ENCODE data around the gene CUBN.

The CUBN gene

DNA sequence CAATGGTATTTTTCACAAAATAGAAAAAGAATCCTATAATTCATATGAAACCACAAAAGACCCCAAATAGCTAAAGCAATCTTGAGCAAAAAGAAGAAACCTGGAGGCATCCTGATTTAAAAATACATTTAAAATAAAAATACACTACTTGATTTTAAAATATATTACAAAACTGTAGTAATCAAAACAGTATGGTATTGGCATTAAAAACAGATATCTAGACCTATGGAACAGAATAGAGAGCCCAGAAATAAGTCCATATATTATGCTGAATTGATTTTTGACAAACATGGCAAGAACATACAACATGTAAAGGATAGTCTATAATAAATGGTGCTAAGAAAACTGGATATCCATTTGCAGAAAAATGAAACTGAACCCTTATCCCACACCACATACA, 34.8 kb downstream of the CUBN start:
- Histone ChIP-seq H3K36me3 (ENCODE audit: control insufficient read depth in 4 of 4, insufficient read depth in 4 of 4, low read length in 3 of 4) (no peaks in the 10 kb centered on the region), H3K9me3 (ENCODE audit: control extremely low read depth in 1 of 5, control insufficient read depth in 4 of 5, insufficient read depth in 2 of 5, low read depth in 1 of 5, low read length in 4 of 5) (peaks cover 0 to 9% (median 0%) of the 10 kb centered on the region in 5 experiments), H3K27me3 (replicated peaks in 2 of 5; ENCODE audit: control insufficient read depth in 4 of 5, insufficient read depth in 5 of 5, low read length in 4 of 5) (no peaks in the 10 kb centered on the region), H3K27ac (ENCODE audit: insufficient read depth in 1 of 2, low read depth in 1 of 2, low read length in 2 of 2, poor library complexity in 1 of 2, severe bottlenecking in 2 of 2) (no peak overlapping the region), H3K4me3 (ENCODE audit: control insufficient read depth in 1 of 7, extremely low read depth in 1 of 7, insufficient read depth in 4 of 7, low read depth in 2 of 7, low read length in 6 of 7) (no peak overlapping the region), H3K4me1 (ENCODE audit: control extremely low read depth in 1 of 4, control insufficient read depth in 4 of 4, insufficient read depth in 4 of 4, low read length in 3 of 4) (peaks cover 0 to 3% (median 1%) of the 10 kb centered on the region in 4 experiments)
- CTCF ChIA-PET, result no interaction called here
- POLR2A ChIA-PET, result no interaction called here
- DNase-seq, result no peak

DNA sequence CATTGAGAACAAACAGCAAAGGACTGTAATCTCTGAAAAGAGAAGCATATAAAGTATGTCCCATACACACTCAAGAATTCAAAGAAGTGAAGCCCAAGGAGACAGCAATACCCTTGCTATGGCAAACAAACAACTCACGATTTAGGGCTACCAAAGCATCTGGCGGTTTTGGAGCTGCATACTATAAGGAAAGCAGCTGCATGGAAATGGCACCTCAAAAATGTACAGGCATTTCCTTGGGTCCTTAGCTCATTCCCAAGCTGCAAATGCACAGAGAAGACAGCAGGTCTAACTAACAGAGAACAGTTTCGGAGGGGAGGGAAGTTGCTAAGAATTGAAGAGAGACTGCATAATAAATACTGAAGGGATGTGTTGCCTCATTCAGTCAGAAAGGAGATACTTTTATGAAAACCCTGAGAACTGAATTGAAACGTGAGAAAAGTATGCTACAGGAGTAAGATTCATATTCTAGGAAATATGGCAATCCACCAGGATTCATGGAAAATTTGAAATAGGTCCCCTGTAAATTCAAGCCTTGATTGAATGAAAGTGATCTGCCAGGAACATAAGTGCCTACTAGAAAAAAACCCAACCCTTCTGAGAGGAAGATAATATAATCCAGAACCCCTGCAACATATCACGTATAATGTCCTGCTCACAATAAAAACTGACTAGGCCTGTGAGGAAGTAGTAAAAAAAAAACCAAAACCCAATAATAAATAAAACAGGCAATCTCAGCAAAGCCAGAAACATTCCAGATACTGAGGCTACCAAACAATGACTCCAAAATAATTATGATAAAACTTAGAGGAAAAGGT, 36.4 kb downstream of the CUBN start:
- H3K9me3 ChIP-seq (ENCODE audit: control extremely low read depth in 1 of 5, control insufficient read depth in 4 of 5, insufficient read depth in 2 of 5, low read depth in 1 of 5, low read length in 4 of 5), result peaks cover 0 to 9% (median 0%) of the 10 kb centered on the region in 5 experiments
- H3K27ac ChIP-seq (ENCODE audit: insufficient read depth in 1 of 2, low read depth in 1 of 2, low read length in 2 of 2, poor library complexity in 1 of 2, severe bottlenecking in 2 of 2), result no peak overlapping the region
- H3K36me3 ChIP-seq (ENCODE audit: control insufficient read depth in 4 of 4, insufficient read depth in 4 of 4, low read length in 3 of 4), result no peaks in the 10 kb centered on the region
- ChIA-PET CTCF (no interaction called here), POLR2A (no interaction called here)
- DNase-seq, result no peak
- no peak overlapping the region for H3K4me3 ChIP-seq (ENCODE audit: control insufficient read depth in 1 of 7, extremely low read depth in 1 of 7, insufficient read depth in 4 of 7, low read depth in 2 of 7, low read length in 6 of 7)
- H3K4me1 ChIP-seq (ENCODE audit: control extremely low read depth in 1 of 4, control insufficient read depth in 4 of 4, insufficient read depth in 4 of 4, low read length in 3 of 4), result peaks cover 0 to 3% (median 1%) of the 10 kb centered on the region in 4 experiments
- no peaks in the 10 kb centered on the region for H3K27me3 ChIP-seq (replicated peaks in 2 of 5; ENCODE audit: control insufficient read depth in 4 of 5, insufficient read depth in 5 of 5, low read length in 4 of 5)
- WGBS (ENCODE audit: insufficient coverage), result 86% methylated on average over 4 of the region's 5 CpGs

DNA sequence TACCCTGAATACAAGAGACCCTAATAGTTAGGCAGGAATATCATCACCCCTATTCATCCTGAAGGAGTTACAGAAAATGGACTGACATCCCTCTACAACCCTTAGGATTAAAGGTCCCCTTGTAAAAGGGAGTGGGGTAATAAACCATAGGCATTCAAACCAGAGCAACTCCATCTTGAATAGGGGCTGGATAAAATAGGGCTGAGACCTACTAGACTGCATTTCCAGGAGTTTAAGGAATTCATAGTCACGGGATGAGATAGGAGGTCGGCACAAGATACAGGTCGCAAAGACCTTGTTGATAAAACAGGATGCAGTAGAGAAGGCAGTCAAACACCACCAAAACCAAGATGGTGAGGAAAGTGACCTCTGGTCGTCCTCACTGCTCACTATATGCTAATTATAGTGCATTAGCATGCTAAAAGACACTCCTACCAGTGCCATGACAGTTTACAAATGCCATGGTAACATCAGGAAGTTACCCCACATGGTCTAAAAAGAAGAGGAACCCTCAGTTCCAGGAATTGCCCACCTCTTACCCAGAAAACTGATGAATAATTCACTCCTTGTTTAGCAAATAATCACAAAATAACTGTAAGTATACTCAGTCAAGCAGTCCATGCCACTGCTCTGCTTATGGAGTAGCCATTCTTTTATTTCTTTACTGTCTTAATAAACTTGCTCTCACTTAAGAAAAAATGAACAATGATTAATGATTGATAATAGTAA, 37.2 kb downstream of the CUBN start:
- POLR2A ChIA-PET, result no interaction called here
- Histone ChIP-seq H3K27me3 (replicated peaks in 2 of 5; ENCODE audit: control insufficient read depth in 4 of 5, insufficient read depth in 5 of 5, low read length in 4 of 5) (no peaks in the 10 kb centered on the region), H3K4me3 (ENCODE audit: control insufficient read depth in 1 of 7, extremely low read depth in 1 of 7, insufficient read depth in 4 of 7, low read depth in 2 of 7, low read length in 6 of 7) (no peak overlapping the region), H3K27ac (ENCODE audit: insufficient read depth in 1 of 2, low read depth in 1 of 2, low read length in 2 of 2, poor library complexity in 1 of 2, severe bottlenecking in 2 of 2) (no peak overlapping the region), H3K36me3 (ENCODE audit: control insufficient read depth in 4 of 4, insufficient read depth in 4 of 4, low read length in 3 of 4) (no peaks in the 10 kb centered on the region), H3K9me3 (ENCODE audit: control extremely low read depth in 1 of 5, control insufficient read depth in 4 of 5, insufficient read depth in 2 of 5, low read depth in 1 of 5, low read length in 4 of 5) (peaks cover 0 to 9% (median 0%) of the 10 kb centered on the region in 5 experiments), H3K4me1 (ENCODE audit: control extremely low read depth in 1 of 4, control insufficient read depth in 4 of 4, insufficient read depth in 4 of 4, low read length in 3 of 4) (peaks cover 0 to 3% (median 1%) of the 10 kb centered on the region in 4 experiments)
- CTCF ChIA-PET, result no interaction called here
- 100% methylated on average over 4 of the region's 4 CpGs for WGBS (ENCODE audit: insufficient coverage)
- DNase-seq, result no peak

DNA sequence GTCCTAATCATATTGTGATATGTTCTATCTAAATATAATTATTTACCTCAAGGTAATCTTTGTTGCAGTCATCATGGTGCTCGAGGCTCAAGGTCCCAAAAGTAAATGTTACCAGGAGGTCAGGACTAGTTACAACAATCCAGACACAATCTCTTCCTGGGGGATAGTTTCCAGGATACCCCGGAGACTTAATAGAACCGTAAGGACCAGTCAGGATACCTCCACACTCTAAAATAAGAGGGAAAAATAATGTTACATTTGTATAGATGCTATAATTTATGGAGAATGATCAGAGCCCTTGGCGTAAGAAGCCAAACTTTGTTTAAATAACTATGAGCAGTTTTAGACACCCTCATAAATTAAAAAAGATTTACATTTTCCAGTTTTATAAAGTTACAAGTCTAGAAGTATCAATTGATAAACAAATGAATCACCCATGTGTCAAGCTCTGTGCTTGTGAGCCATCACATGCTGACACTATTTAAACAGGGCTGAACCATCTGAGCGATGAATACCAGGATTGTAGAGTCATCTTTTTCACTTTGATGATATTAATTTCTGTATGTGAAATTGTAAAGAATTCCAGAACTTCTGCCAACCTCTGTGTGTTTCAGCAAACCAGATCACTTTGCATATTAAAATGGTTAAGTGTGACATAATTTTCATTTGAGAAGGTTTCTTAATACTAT, 41.3 kb downstream of the CUBN start:
- no peaks in the 10 kb centered on the region for H3K9me3 ChIP-seq (ENCODE audit: control extremely low read depth in 1 of 5, control insufficient read depth in 4 of 5, insufficient read depth in 2 of 5, low read depth in 1 of 5, low read length in 4 of 5)
- ChIA-PET POLR2A (no interaction called here), CTCF (interaction anchor here (1.0 kb wide), 1 partner anchor 10 kb away, joined by 3 read pairs; no protein-coding TSS in a partner anchor)
- H3K4me1 ChIP-seq (ENCODE audit: control extremely low read depth in 1 of 4, control insufficient read depth in 4 of 4, insufficient read depth in 4 of 4, low read length in 3 of 4), result peaks cover 0 to 3% (median 1%) of the 10 kb centered on the region in 4 experiments
- no peak for DNase-seq
- no peak overlapping the region for H3K27ac ChIP-seq (ENCODE audit: insufficient read depth in 1 of 2, low read depth in 1 of 2, low read length in 2 of 2, poor library complexity in 1 of 2, severe bottlenecking in 2 of 2)
- 100% methylated on average over 1 of the region's 5 CpGs for WGBS (ENCODE audit: insufficient coverage)
- H3K27me3 ChIP-seq (replicated peaks in 2 of 5; ENCODE audit: control insufficient read depth in 4 of 5, insufficient read depth in 5 of 5, low read length in 4 of 5), result no peaks in the 10 kb centered on the region
- H3K36me3 ChIP-seq (ENCODE audit: control insufficient read depth in 4 of 4, insufficient read depth in 4 of 4, low read length in 3 of 4), result no peaks in the 10 kb centered on the region
- H3K4me3 ChIP-seq (ENCODE audit: control insufficient read depth in 1 of 7, extremely low read depth in 1 of 7, insufficient read depth in 4 of 7, low read depth in 2 of 7, low read length in 6 of 7), result no peak overlapping the region

DNA sequence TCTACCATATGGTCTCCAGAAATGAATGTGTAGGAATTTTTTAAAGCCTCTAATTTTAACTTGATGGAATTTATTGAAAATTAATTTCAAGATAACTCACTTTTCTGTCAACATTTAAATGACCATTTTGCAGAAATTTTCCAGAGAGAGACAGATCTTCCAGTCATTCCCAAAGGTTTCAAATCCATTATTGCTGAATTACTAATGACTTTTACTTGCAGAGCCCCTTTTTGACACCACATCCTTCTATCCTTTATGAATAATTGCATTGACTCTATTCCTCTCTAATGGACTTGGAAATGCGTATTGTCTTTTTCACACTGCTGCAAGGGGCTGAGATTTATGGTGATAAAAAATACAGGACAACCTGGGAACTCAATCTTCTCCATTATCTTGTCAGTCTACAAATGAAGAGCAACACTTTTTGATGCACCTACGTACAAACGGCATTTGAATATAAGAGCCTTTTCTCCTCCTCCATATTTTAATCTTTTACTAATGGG, 42.7 kb downstream of the CUBN start:
- ChIA-PET POLR2A (no interaction called here), CTCF (interaction anchor here (1.0 kb wide), 2 partner anchors 9 kb away, joined by 3 to 4 read pairs; no protein-coding TSS in a partner anchor)
- no peak overlapping the region for H3K27ac ChIP-seq (ENCODE audit: insufficient read depth in 1 of 2, low read depth in 1 of 2, low read length in 2 of 2, poor library complexity in 1 of 2, severe bottlenecking in 2 of 2)
- no peak overlapping the region for H3K4me3 ChIP-seq (ENCODE audit: control insufficient read depth in 1 of 7, extremely low read depth in 1 of 7, insufficient read depth in 4 of 7, low read depth in 2 of 7, low read length in 6 of 7)
- 100% methylated on average over 1 of the region's 3 CpGs for WGBS (ENCODE audit: insufficient coverage)
- H3K9me3 ChIP-seq (ENCODE audit: control extremely low read depth in 1 of 5, control insufficient read depth in 4 of 5, insufficient read depth in 2 of 5, low read depth in 1 of 5, low read length in 4 of 5), result no peaks in the 10 kb centered on the region
- H3K4me1 ChIP-seq (ENCODE audit: control extremely low read depth in 1 of 4, control insufficient read depth in 4 of 4, insufficient read depth in 4 of 4, low read length in 3 of 4), result no peaks in the 10 kb centered on the region
- H3K36me3 ChIP-seq (ENCODE audit: control insufficient read depth in 4 of 4, insufficient read depth in 4 of 4, low read length in 3 of 4), result no peaks in the 10 kb centered on the region
- no peaks in the 10 kb centered on the region for H3K27me3 ChIP-seq (replicated peaks in 2 of 5; ENCODE audit: control insufficient read depth in 4 of 5, insufficient read depth in 5 of 5, low read length in 4 of 5)
- DNase-seq, result no peak

DNA sequence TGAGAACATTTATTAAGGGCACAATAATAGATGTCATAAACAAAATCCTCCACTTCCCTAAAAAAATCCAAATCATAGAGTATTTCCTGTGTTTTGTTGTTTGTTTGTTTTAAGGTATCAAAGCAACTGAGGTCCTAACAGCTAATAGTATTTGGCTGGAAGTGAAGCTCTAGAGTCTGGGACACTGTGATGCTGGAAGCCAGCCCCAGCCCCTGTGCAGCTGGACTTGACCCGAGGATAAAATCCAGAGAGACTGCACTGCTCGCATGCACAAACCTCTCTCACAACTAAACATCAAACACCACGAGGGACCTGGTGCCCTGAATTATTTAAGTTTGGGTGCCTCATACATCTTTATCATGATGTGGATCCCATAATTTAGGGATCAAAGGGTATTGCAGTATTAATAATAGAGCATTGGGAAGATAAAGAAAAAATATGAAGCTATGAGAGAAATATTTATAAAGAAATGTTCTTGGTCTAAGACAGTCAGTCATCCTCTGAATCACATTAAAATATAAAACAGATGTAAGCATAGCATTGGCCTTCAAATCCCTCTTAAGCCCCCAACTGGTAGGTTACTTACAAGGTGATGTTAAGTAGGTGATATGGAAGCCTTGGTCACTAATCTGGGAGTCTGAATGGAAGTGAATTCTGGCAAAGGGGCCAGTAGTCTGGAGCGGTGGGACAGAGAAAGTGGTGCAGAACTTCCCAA, 44.4 kb downstream of the CUBN start:
- no peaks in the 10 kb centered on the region for H3K4me1 ChIP-seq (ENCODE audit: control extremely low read depth in 1 of 4, control insufficient read depth in 4 of 4, insufficient read depth in 4 of 4, low read length in 3 of 4)
- ChIA-PET POLR2A (no interaction called here), CTCF (no interaction called here)
- no peaks in the 10 kb centered on the region for H3K27me3 ChIP-seq (replicated peaks in 2 of 5; ENCODE audit: control insufficient read depth in 4 of 5, insufficient read depth in 5 of 5, low read length in 4 of 5)
- 100% methylated on average over 2 of the region's 4 CpGs for WGBS (ENCODE audit: insufficient coverage)
- H3K36me3 ChIP-seq (ENCODE audit: control insufficient read depth in 4 of 4, insufficient read depth in 4 of 4, low read length in 3 of 4), result no peaks in the 10 kb centered on the region
- no peaks in the 10 kb centered on the region for H3K9me3 ChIP-seq (ENCODE audit: control extremely low read depth in 1 of 5, control insufficient read depth in 4 of 5, insufficient read depth in 2 of 5, low read depth in 1 of 5, low read length in 4 of 5)
- no peak overlapping the region for H3K4me3 ChIP-seq (ENCODE audit: control insufficient read depth in 1 of 7, extremely low read depth in 1 of 7, insufficient read depth in 4 of 7, low read depth in 2 of 7, low read length in 6 of 7)
- H3K27ac ChIP-seq (ENCODE audit: insufficient read depth in 1 of 2, low read depth in 1 of 2, low read length in 2 of 2, poor library complexity in 1 of 2, severe bottlenecking in 2 of 2), result no peak overlapping the region
- no peak for DNase-seq

All from common myeloid progenitor, CD34-positive (primary cell).